Smooth muscle cell (in vitro differentiated cells): ENCODE results near the gene DUS3L. TPM values are rescaled to one million over a fixed set of nuclear protein-coding genes. Genes with fewer than 3 reads are reported as not detected.

ENCODE experiments used
- DNase-seq: peaks from one replicate; lab custom pipeline; 2025; ENCODE audit not compliant: unreplicated experiment; lab: John Stamatoyannopoulos, UW
- H2AFZ ChIP-seq: fragments of 200-600 bp; sonication (generic); 2 replicates; pipeline ENCODE4 v1.6.0; 2016; ENCODE audit warnings: antibody characterized with exemption, low read depth, mild to moderate bottlenecking
- H3F3A ChIP-seq: fragments of 200-600 bp; sonication (generic); 2 replicates; pipeline ENCODE4 v1.6.0; 2017; ENCODE audit warnings: antibody characterized with exemption, low read depth
- H3K27ac ChIP-seq: fragments of 200-600 bp; sonication (generic); 2 replicates; pipeline ENCODE4 v1.5.1; 2016; ENCODE audit warnings: low read depth, mild to moderate bottlenecking
- H3K27me3 ChIP-seq: fragments of 200-600 bp; sonication (generic); 2 replicates; pipeline ENCODE4 v1.6.1; 2016; ENCODE audit warnings: low read depth, mild to moderate bottlenecking
- H3K36me3 ChIP-seq: fragments of 200-600 bp; sonication (generic); 2 replicates; pipeline ENCODE4 v1.5.1; 2016; ENCODE audit warnings: low read depth
- H3K4me1 ChIP-seq: fragments of 200-600 bp; sonication (generic); 2 replicates; pipeline ENCODE4 v1.5.1; 2016; ENCODE audit warnings: low read depth
- H3K4me2 ChIP-seq: fragments of 200-600 bp; sonication (generic); 2 replicates; pipeline ENCODE4 v1.6.0; 2016; ENCODE audit warnings: mild to moderate bottlenecking
- H3K4me3 ChIP-seq: fragments of 200-600 bp; sonication (generic); 2 replicates; pipeline ENCODE4 v1.5.1; 2016; ENCODE audit warnings: mild to moderate bottlenecking
- H3K79me2 ChIP-seq: fragments of 200-600 bp; sonication (generic); 2 replicates; pipeline ENCODE4 v1.6.0; 2016; ENCODE audit warnings: low read depth, mild to moderate bottlenecking
- H3K9ac ChIP-seq: fragments of 200-600 bp; sonication (generic); 2 replicates; pipeline ENCODE4 v1.6.0; 2016; ENCODE audit warnings: low read depth
- H3K9me3 ChIP-seq: fragments of 200-600 bp; sonication (generic); replicated peaks from 2 replicates; pipeline ENCODE4 v1.5.1; 2016; ENCODE audit warnings: low read depth
- H4K20me1 ChIP-seq: fragments of 200-600 bp; sonication (generic); 2 replicates; pipeline ENCODE4 v1.6.0; 2016; ENCODE audit warnings: low read depth
- CTCF ChIP-seq: fragments of 200-600 bp; sonication (generic); IDR thresholded peaks from 2 replicates; pipeline ENCODE4 v1.5.1; 2017; ENCODE audit warnings: borderline replicate concordance, mild to moderate bottlenecking, antibody characterized with exemption; ENCODE audit not compliant: insufficient read depth, poor library complexity, severe bottlenecking
- WGBS: methylation state at CpG from one replicate; pipeline ENCODE4 v1.1.7; 2016; ENCODE audit warnings: low lambda C conversion rate; 5-methylcytosine and 5-hydroxymethylcytosine counted together
- polyA plus RNA-seq: library from polyadenylated mRNA; unstranded; fragments of >200 nt; fragmentation: Nextera tagmentation; extraction: Ambion mirVana; gene quantifications from 2 replicates; pipeline ENCODE4 v1.2.1, GENCODE V29; 2016
- total RNA-seq: library from RNA; depleted of rRNA; stranded (reverse); fragments of >200 nt; gene quantifications from 2 replicates; pipeline ENCODE4 v1.2.3, GENCODE V29; 2014

The DUS3L gene
- total and polyA plus RNA-seq, 2 experiments from 2014 or later = 18.5 to 19.7 TPM

DNA sequence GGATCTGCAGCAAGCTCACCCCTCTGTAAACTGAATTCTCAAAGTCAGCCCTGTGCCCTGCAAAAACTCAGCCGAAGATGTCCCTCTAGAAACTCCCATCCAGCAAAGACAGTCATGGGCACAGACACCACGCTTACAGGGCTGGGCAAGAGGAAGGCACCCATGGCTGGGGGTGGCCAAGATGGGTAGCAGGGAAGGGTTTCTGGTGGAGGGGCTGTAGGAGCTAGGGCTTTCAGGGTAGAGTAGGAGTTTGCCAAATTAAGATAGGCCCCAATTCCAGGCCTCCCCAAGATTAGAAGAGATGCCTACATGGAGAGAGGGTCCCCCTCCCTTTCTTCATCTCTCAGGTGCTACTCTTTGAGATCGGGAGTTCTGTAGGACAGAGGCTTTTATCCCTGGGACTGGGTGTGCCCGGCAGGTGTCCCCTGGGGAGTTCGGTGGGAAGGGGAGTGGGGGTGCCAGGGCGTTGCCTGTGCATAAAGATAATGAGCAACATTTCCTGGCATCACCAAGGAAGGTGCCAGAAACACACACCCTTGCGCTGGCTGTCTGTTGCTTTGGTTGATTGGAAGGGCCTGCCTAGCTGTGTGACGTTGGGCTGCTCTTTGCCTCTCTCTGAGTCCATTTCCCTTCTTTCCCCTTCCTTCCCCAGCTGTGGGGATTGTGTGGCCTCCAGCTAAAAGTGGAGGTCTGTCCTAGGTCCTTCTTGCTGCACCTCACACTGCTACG is 23.3 kb upstream of the DUS3L start:
- Histone ChIP-seq H3F3A (no peaks in the 10 kb centered on the region), H3K4me1 (no peaks in the 10 kb centered on the region), H3K4me3 (no peak overlapping the region), H3K79me2 (no peaks in the 10 kb centered on the region), H3K9ac (no peak overlapping the region), H3K27me3 (no peaks in the 10 kb centered on the region), H4K20me1 (no peaks in the 10 kb centered on the region), H3K36me3 (no peaks in the 10 kb centered on the region), H3K27ac (no peak overlapping the region), H2AFZ (no peak overlapping the region), H3K4me2 (no peak overlapping the region), H3K9me3 (no peaks in the 10 kb centered on the region)
- no peak for TF ChIP-seq CTCF
- no peak for DNase-seq
- 84% methylated on average over 9 of the region's 9 CpGs for WGBS

- no peak overlapping the region for H3K4me3 ChIP-seq
- no peak overlapping the region for H3K9ac ChIP-seq
- TF ChIP-seq CTCF = no peak
- H3K27ac ChIP-seq = no peak overlapping the region
- no peaks in the 10 kb centered on the region for H4K20me1 ChIP-seq
- no peak overlapping the region for H3K4me2 ChIP-seq
- no peaks in the 10 kb centered on the region for H3K36me3 ChIP-seq
- DNase-seq = no peak
- no peaks in the 10 kb centered on the region for H3K79me2 ChIP-seq
- H3F3A ChIP-seq = no peaks in the 10 kb centered on the region
- H3K27me3 ChIP-seq = no peaks in the 10 kb centered on the region
- H3K4me1 ChIP-seq = no peaks in the 10 kb centered on the region
- no peak overlapping the region for H2AFZ ChIP-seq
- WGBS = 94% methylated on average over 4 of the region's 4 CpGs
- H3K9me3 ChIP-seq = no peaks in the 10 kb centered on the region
These were observed 20.2 kb upstream of the DUS3L start for GRCh38 chr19:5811117-5811516.

DNA sequence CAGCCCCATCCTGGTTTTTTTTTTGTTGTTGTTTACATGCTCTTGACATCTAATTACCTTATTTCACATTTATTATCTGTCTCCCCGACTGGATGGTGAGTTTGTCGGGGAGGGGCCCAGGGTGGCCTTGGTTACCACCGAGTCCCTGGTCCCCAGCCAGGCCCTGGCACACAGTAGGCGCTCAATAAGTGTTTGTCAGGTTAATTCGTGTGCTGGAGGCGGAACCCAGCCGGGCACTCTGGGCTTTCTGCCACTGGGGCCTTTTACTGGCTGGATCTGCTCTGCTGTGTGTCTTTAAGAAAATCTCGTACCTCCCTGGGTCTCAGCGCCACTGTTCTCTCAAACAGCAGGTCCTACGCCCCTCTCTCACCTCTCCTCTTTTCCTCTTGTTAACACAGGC is 18.5 kb upstream of the DUS3L start:
- Histone ChIP-seq H3K9ac (no peak overlapping the region), H3K79me2 (no peaks in the 10 kb centered on the region), H3K36me3 (no peaks in the 10 kb centered on the region), H4K20me1 (no peaks in the 10 kb centered on the region), H3K4me2 (no peak overlapping the region), H3K9me3 (no peaks in the 10 kb centered on the region), H3K27me3 (peaks cover 6% of the 10 kb centered on the region), H3F3A (peaks cover 2% of the 10 kb centered on the region), H3K4me3 (no peak overlapping the region), H3K27ac (no peak overlapping the region), H3K4me1 (no peaks in the 10 kb centered on the region), H2AFZ (no peak overlapping the region)
- DNase-seq = no peak
- WGBS = 93% methylated on average over 10 of the region's 10 CpGs
- TF ChIP-seq CTCF = no peak

DNA sequence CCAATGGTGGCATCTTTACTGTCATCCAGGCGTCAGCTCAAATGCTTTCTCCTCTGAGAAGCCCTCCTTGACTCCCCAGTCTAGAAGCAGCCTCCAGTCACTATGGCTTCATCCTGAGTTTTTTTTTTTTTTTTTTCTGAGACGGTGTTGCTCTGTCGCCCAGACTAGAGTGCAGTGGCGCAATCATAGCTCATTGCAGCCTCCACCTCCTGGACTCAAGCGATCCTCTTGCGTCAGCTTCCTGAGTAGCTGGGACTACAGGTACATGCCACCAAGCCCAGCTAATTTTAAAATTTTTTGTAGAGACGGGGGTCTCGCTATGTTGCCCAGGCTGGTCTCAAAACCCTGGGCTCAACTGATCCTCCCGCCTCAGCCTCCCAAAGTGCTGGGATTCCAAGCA is 18.1 kb upstream of the DUS3L start:
- H4K20me1 ChIP-seq = no peaks in the 10 kb centered on the region
- no peaks in the 10 kb centered on the region for H3K4me1 ChIP-seq
- no peak for TF ChIP-seq CTCF
- no peak overlapping the region for H3K9ac ChIP-seq
- WGBS = 90% methylated on average over 9 of the region's 9 CpGs
- no peak overlapping the region for H3K4me3 ChIP-seq
- no peak for DNase-seq
- no peaks in the 10 kb centered on the region for H3K9me3 ChIP-seq
- H3K36me3 ChIP-seq = no peaks in the 10 kb centered on the region
- H3K27ac ChIP-seq = no peak overlapping the region
- peaks cover 10% of the 10 kb centered on the region for H3K27me3 ChIP-seq
- peaks cover 5% of the 10 kb centered on the region for H3F3A ChIP-seq
- H2AFZ ChIP-seq = no peak overlapping the region
- H3K79me2 ChIP-seq = no peaks in the 10 kb centered on the region
- H3K4me2 ChIP-seq = no peak overlapping the region
